ENCODE measurements around the gene STK10.

Gene STK10

GRCh38 chr5:172106511-172107356, 81.3 kb downstream of the STK10 start:
- DNase-seq, result peak; percentile 33 to 60 (median 57)

GRCh38 chr5:172105811-172106210, 82.2 kb downstream of the STK10 start:
- DNase-seq, result no peak

GRCh38 chr5:172104801-172105701, 83.0 kb downstream of the STK10 start:
- no peak for DNase-seq

- DNase-seq, result no peak
Measured at GRCh38 chr5:172104021-172104420, 84.0 kb downstream of the STK10 start.

- DNase-seq, result no peak
Measured at GRCh38 chr5:172102913-172103626, 85.0 kb downstream of the STK10 start.

- no peak for DNase-seq
Measured at GRCh38 chr5:172102218-172102870, 85.7 kb downstream of the STK10 start.

- DNase-seq, result no peak
Measured at GRCh38 chr5:172101547-172102217, 86.3 kb downstream of the STK10 start.

GRCh38 chr5:172098883-172099282, 89.1 kb downstream of the STK10 start:
- DNase-seq, result peak in 1 of 5 experiments; percentile 26

- DNase-seq, result no peak
Measured at GRCh38 chr5:172098046-172098445, 90.0 kb downstream of the STK10 start.

GRCh38 chr5:172097356-172097755, 90.7 kb downstream of the STK10 start:
- no peak for DNase-seq

GRCh38 chr5:172096207-172096940, 91.7 kb downstream of the STK10 start:
- no peak for DNase-seq

GRCh38 chr5:172095368-172096206, 92.4 kb downstream of the STK10 start:
- no peak for DNase-seq

- no peak for DNase-seq
Measured at GRCh38 chr5:172093965-172094364, 94.1 kb downstream of the STK10 start.

GRCh38 chr5:172093559-172093958, 94.5 kb downstream of the STK10 start:
- no peak for DNase-seq

- no peak for DNase-seq
Measured at GRCh38 chr5:172091956-172092732, 95.9 kb downstream of the STK10 start.

GRCh38 chr5:172090976-172091547, 97.0 kb downstream of the STK10 start:
- no peak for DNase-seq

- DNase-seq, result no peak
Measured at GRCh38 chr5:172089298-172090117, 98.5 kb downstream of the STK10 start.

GRCh38 chr5:172088801-172089200, 99.2 kb downstream of the STK10 start:
- no peak for DNase-seq
